Esophagus muscularis mucosa (tissue), 4 donors: ENCODE measurements around the gene MACROD2. TPM values are rescaled to one million over a fixed set of nuclear protein-coding genes. Genes with fewer than 3 reads are reported as not detected.
A peak's percentile ranks its signal among the peaks of the same experiment; 100 is the strongest.

Experiments used
- DNase-seq: peaks from one replicate; pipeline ENCODE4 v3.0.0-alpha.2; 2017; ENCODE audit errors: extremely low spot score
- H3K27ac ChIP-seq, 4 donors: fragments of 200-600 bp; sonication (generic); replicated peaks in 1 of 4; 1 replicate in 3 of 4; 2 replicates in 1 of 4; pipeline ENCODE4 v1.5.1; 2016 to 2019; ENCODE audit warnings: mild to moderate bottlenecking in 1 of 4
- H3K27me3 ChIP-seq, 4 donors: fragments of 200-600 bp; sonication (generic); one replicate each; pipeline versions ENCODE4 v1.5.1 to v1.6.0; 2016 to 2019
- H3K36me3 ChIP-seq, 4 donors: fragments of 200-600 bp; sonication (generic); one replicate each; pipeline ENCODE4 v1.5.1; 2016 to 2019
- H3K4me1 ChIP-seq, 4 donors: fragments of 200-600 bp; sonication (generic); one replicate each; pipeline ENCODE4 v1.5.1; 2016 to 2019
- H3K4me3 ChIP-seq, 4 donors: fragments of 200-600 bp; sonication (generic); 1 replicate in 2 of 4; 2 replicates in 2 of 4; pipeline ENCODE4 v1.5.1; 2016 to 2019; ENCODE audit warnings: mild to moderate bottlenecking in 4 of 4, moderate library complexity in 1 of 4
- H3K9me3 ChIP-seq, 4 donors: fragments of 200-600 bp; sonication (generic); 1 replicate in 3 of 4; 2 replicates in 1 of 4; pipeline ENCODE4 v1.5.1; 2016 to 2019
- EP300 ChIP-seq: sonication (generic); formaldehyde crosslinking; IDR thresholded peaks from one replicate; pipeline ENCODE4 v1.6.1; 2017; ENCODE audit warnings: antibody characterized with exemption
- POLR2A ChIP-seq: fragments of 450-650 bp; IDR thresholded peaks from one replicate; pipeline ENCODE4 v1.6.1; 2017; ENCODE audit warnings: antibody characterized with exemption, moderate library complexity, mild to moderate bottlenecking, low read depth
- POLR2AphosphoS5 ChIP-seq, 2 donors: sonication (generic); formaldehyde crosslinking; IDR thresholded peaks; one replicate each; pipeline ENCODE4 v1.6.1; 2017; ENCODE audit warnings: antibody characterized with exemption in 2 of 2
- WGBS: methylation state at CpG from one replicate; pipeline ENCODE4 v1.1.5; 2018; 5-methylcytosine and 5-hydroxymethylcytosine counted together
- intact Hi-C: fragments of 100-400 bp; cut with DNase I; formaldehyde crosslinking; loops from one replicate; pipeline ENCODE4 v1.15.1; 2023
- total RNA-seq, 4 donors: library from RNA; depleted of rRNA; stranded (reverse); fragments of >200 nt; gene quantifications; one replicate each; pipeline versions ENCODE4 v1.1.0 to v1.2.1, GENCODE V29; 2016
- TF ChIP-seq, protein P1 (sequence below), 3 experiments: fragments of 200-600 bp in 2 of 3; fragments of 450-650 bp in 1 of 3; sonication (generic) in 2 of 3; IDR thresholded peaks; one replicate each; pipeline ENCODE4 v1.5.1; 2017 to 2019; ENCODE audit warnings: antibody characterized with exemption in 3 of 3, mild to moderate bottlenecking in 2 of 3, moderate library complexity in 1 of 3

Gene MACROD2
- total RNA-seq, 4 donors from 2014 or later: 1.4 to 3.6 (median 2.6) TPM

GRCh38 chr20:15158533-15158932 lies 1163.2 kb downstream of the MACROD2 start:
- DNase-seq: no peak
- no peaks in the 10 kb centered on the region for H3K36me3 ChIP-seq
- H3K4me1 ChIP-seq: no peaks in the 10 kb centered on the region
- intact Hi-C loops: loop anchor here (10.0 kb wide), 1 partner anchor 1346 kb away; no protein-coding TSS in a partner anchor
- H3K9me3 ChIP-seq: no peaks in the 10 kb centered on the region
- no peak overlapping the region for H3K27ac ChIP-seq
- no peaks in the 10 kb centered on the region for H3K27me3 ChIP-seq
- WGBS: 39% methylated on average over 2 of the region's 2 CpGs
- TF ChIP-seq POLR2AphosphoS5 (IDR thresholded peaks at IDR 0.05): no peak
- TF ChIP-seq, protein P1, sequence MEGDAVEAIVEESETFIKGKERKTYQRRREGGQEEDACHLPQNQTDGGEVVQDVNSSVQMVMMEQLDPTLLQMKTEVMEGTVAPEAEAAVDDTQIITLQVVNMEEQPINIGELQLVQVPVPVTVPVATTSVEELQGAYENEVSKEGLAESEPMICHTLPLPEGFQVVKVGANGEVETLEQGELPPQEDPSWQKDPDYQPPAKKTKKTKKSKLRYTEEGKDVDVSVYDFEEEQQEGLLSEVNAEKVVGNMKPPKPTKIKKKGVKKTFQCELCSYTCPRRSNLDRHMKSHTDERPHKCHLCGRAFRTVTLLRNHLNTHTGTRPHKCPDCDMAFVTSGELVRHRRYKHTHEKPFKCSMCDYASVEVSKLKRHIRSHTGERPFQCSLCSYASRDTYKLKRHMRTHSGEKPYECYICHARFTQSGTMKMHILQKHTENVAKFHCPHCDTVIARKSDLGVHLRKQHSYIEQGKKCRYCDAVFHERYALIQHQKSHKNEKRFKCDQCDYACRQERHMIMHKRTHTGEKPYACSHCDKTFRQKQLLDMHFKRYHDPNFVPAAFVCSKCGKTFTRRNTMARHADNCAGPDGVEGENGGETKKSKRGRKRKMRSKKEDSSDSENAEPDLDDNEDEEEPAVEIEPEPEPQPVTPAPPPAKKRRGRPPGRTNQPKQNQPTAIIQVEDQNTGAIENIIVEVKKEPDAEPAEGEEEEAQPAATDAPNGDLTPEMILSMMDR (IDR thresholded peaks at IDR 0.05): no peak
- no peak for TF ChIP-seq POLR2A
- TF ChIP-seq EP300: no peak
- H3K4me3 ChIP-seq: no peak overlapping the region

GRCh38 chr20:15162079-15162647 lies 1166.8 kb downstream of the MACROD2 start:
- H3K27ac ChIP-seq: no peak overlapping the region
- peak overlapping the region in 1 of 4 donors; percentile 37 for H3K4me3 ChIP-seq
- WGBS: 74% methylated on average over 6 of the region's 6 CpGs
- no peaks in the 10 kb centered on the region for H3K9me3 ChIP-seq
- H3K36me3 ChIP-seq: no peaks in the 10 kb centered on the region
- no peaks in the 10 kb centered on the region for H3K4me1 ChIP-seq
- intact Hi-C loops: no loop called here
- no peaks in the 10 kb centered on the region for H3K27me3 ChIP-seq
- no peak for DNase-seq
- no peak for TF ChIP-seq POLR2A
- TF ChIP-seq, protein P1 (IDR thresholded peaks at IDR 0.05): no peak
- no peak for TF ChIP-seq POLR2AphosphoS5 (IDR thresholded peaks at IDR 0.05)
- TF ChIP-seq EP300: no peak

DNA sequence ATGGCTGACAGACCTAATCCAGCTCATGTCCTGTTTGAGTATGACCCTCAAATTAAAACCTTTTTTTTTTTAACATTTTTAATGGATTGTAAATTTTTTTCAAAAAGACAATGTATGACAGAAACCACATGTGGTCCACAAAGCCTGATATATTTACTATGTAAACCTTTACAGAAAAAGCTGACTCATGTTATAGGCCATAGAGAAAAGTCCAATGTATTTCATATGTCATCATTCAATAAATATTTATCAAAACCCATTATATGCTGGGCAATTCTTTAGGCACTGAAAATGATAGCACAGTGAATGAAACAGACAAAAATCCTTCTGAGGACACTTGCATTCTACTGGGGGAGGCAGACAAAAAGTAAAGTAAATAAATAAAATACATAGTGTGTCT lies 1168.3 kb downstream of the MACROD2 start:
- no peaks in the 10 kb centered on the region for H3K36me3 ChIP-seq
- no peaks in the 10 kb centered on the region for H3K9me3 ChIP-seq
- H3K4me3 ChIP-seq: no peak overlapping the region
- no peak for TF ChIP-seq POLR2A
- TF ChIP-seq, protein P1 (IDR thresholded peaks at IDR 0.05): no peak
- TF ChIP-seq EP300: no peak
- no peak for TF ChIP-seq POLR2AphosphoS5 (IDR thresholded peaks at IDR 0.05)
- no peak for DNase-seq
- H3K4me1 ChIP-seq: no peaks in the 10 kb centered on the region
- no peak overlapping the region for H3K27ac ChIP-seq
- intact Hi-C loops: no loop called here
- H3K27me3 ChIP-seq: no peaks in the 10 kb centered on the region

DNA sequence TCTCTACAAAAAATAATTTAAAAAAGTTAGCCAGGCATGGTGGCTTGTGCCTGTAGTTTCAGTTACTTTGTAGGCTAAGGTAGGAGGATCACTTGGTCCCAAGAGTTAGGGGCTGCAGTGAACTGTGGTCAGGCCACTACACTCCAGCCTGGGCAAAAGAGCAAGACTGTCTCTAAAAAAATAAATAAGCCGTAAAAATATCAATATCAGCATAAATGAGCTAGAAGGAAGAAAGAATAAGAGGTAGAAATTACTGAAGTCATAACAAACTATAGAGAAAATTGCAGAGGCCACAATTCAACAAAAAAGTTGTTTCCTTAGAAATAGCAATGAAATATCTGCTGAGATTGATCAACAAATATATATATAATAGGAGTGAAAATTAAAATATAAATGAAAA lies 1169.4 kb downstream of the MACROD2 start:
- Histone ChIP-seq H3K36me3 (no peaks in the 10 kb centered on the region), H3K27ac (no peak overlapping the region), H3K27me3 (no peaks in the 10 kb centered on the region), H3K4me1 (no peaks in the 10 kb centered on the region), H3K9me3 (no peaks in the 10 kb centered on the region), H3K4me3 (no peak overlapping the region)
- intact Hi-C loops: no loop called here
- TF ChIP-seq, protein P1 (IDR thresholded peaks at IDR 0.05): no peak
- TF ChIP-seq EP300 (no peak), POLR2AphosphoS5 (IDR thresholded peaks at IDR 0.05) (no peak), POLR2A (no peak)
- WGBS: 89% methylated on average over 1 of the region's 1 CpG
- no peak for DNase-seq

GRCh38 chr20:15166744-15167143 lies 1171.4 kb downstream of the MACROD2 start:
- no peaks in the 10 kb centered on the region for H3K27me3 ChIP-seq
- no peaks in the 10 kb centered on the region for H3K36me3 ChIP-seq
- no peak overlapping the region for H3K4me3 ChIP-seq
- DNase-seq: no peak
- intact Hi-C loops: no loop called here
- H3K27ac ChIP-seq: no peak overlapping the region
- no peaks in the 10 kb centered on the region for H3K9me3 ChIP-seq
- no peaks in the 10 kb centered on the region for H3K4me1 ChIP-seq
- TF ChIP-seq EP300 (no peak), POLR2AphosphoS5 (IDR thresholded peaks at IDR 0.05) (no peak), POLR2A (no peak)
- TF ChIP-seq, protein P1 (IDR thresholded peaks at IDR 0.05): no peak
